B cell (primary cell): Measurements from ENCODE around the gene CD1D. TPM values are rescaled to one million over a fixed set of nuclear protein-coding genes. Genes with fewer than 3 reads are reported as not detected.
"Not testable (repeated sequence)": the region's sequence is repeated elsewhere in the genome, so short reads cannot be mapped to it uniquely, and the experiment has no call there.

Experiments used
- ATAC-seq: fragments of 200-7000 bp; cut with Tn5 transposase; one replicate; pipeline ENCODE4 v1.10.0; 2021; ENCODE audit warnings: low read depth, mild to moderate bottlenecking, moderate number of reproducible peaks, moderate library complexity
- CTCF ChIA-PET: fragments of 350-600 bp; sonication (Branson Sonifier 250); formaldehyde crosslinking; loops from one replicate; lab custom pipeline; 2021; ENCODE audit warnings: antibody characterized with exemption, inconsistent platforms; lab: Charles Lee
- POLR2A ChIA-PET: fragments of 350-600 bp; sonication (Branson Sonifier 250); formaldehyde crosslinking; loops from one replicate; lab custom pipeline; 2021; ENCODE audit warnings: antibody characterized with exemption; lab: Charles Lee
- DNase-seq: peaks from one replicate; pipeline ENCODE4 v3.0.0; 2013
- H2AFZ ChIP-seq: 2 replicates; pipeline ENCODE4 v1.6.1; 2012; ENCODE audit warnings: mild to moderate bottlenecking, low read depth, low read length; ENCODE audit not compliant: insufficient read depth, poor library complexity, severe bottlenecking
- H3K27ac ChIP-seq, 2 donors: 1 replicate in 1 of 2; 2 replicates in 1 of 2; pipeline ENCODE4 v1.5.1; 2012 to 2013; ENCODE audit warnings: low read length in 2 of 2, mild to moderate bottlenecking in 2 of 2, moderate library complexity in 1 of 2
- H3K27me3 ChIP-seq, 4 experiments: fragments of 200-600 bp in 1 of 4; sonication (generic) in 1 of 4; replicated peaks in 1 of 4; 1 replicate in 2 of 4; 2 replicates in 2 of 4; pipeline versions ENCODE4 v1.6.1 to v1.7.0; 2013 to 2016; ENCODE audit warnings: low read length in 3 of 4, mild to moderate bottlenecking in 2 of 4, mixed read lengths in 1 of 4, moderate library complexity in 1 of 4; ENCODE audit not compliant: insufficient read depth in 4 of 4, control insufficient read depth in 3 of 4; ENCODE audit errors: control extremely low read depth in 1 of 4
- H3K36me3 ChIP-seq, 2 experiments: replicated peaks in 1 of 2; 1 replicate in 1 of 2; 2 replicates in 1 of 2; pipeline versions ENCODE4 v1.6.1 to v1.7.1; 2013; ENCODE audit warnings: low read length in 1 of 2; ENCODE audit not compliant: insufficient read depth in 2 of 2, control insufficient read depth in 1 of 2; ENCODE audit errors: control extremely low read depth in 1 of 2, extremely low read depth in 1 of 2
- H3K4me1 ChIP-seq, 2 donors: fragments of 200-600 bp in 1 of 2; sonication (generic) in 1 of 2; 1 replicate in 1 of 2; 2 replicates in 1 of 2; pipeline versions ENCODE4 v1.5.1 to v1.6.1; 2013 to 2017; ENCODE audit warnings: low read length in 2 of 2; ENCODE audit not compliant: control insufficient read depth in 2 of 2, insufficient read depth in 2 of 2
- H3K4me2 ChIP-seq: replicated peaks from 2 replicates; pipeline ENCODE3; 2012; ENCODE audit warnings: mild to moderate bottlenecking, low read depth, low read length; ENCODE audit not compliant: poor library complexity, severe bottlenecking
- H3K4me3 ChIP-seq, 5 experiments: fragments of 200-600 bp in 1 of 5; sonication (generic) in 1 of 5; 1 replicate in 3 of 5; 2 replicates in 2 of 5; pipeline versions ENCODE4 v1.5.1 to v1.7.0; 2011 to 2016; ENCODE audit warnings: low read length in 4 of 5, mild to moderate bottlenecking in 4 of 5, low read depth in 2 of 5, control low read depth in 1 of 5, moderate library complexity in 1 of 5; ENCODE audit not compliant: insufficient read depth in 1 of 5; ENCODE audit errors: control extremely low read depth in 1 of 5, extremely low read depth in 1 of 5
- H3K79me2 ChIP-seq: fragments of 200-600 bp; sonication (generic); one replicate; pipeline ENCODE4 v1.6.0; 2016; ENCODE audit warnings: low read length; ENCODE audit not compliant: control insufficient read depth, insufficient read depth
- H3K9ac ChIP-seq: fragments of 200-600 bp; sonication (generic); 2 replicates; pipeline ENCODE4 v1.6.1; 2017; ENCODE audit warnings: mild to moderate bottlenecking, low read length, moderate library complexity
- H3K9me3 ChIP-seq, 3 donors: one replicate each; pipeline versions ENCODE4 v1.6.1 to v1.7.1; 2013; ENCODE audit warnings: low read length in 2 of 3; ENCODE audit not compliant: control insufficient read depth in 2 of 3, insufficient read depth in 1 of 3; ENCODE audit errors: control extremely low read depth in 1 of 3
- H4K20me1 ChIP-seq: 2 replicates; pipeline ENCODE4 v1.6.0; 2012; ENCODE audit warnings: mild to moderate bottlenecking, low read length; ENCODE audit not compliant: insufficient read depth, control insufficient read depth, poor library complexity, severe bottlenecking
- H3K27ac Mint-ChIP-seq: one replicate; pipeline ENCODE4 v1.8.0; 2021; ENCODE audit warnings: mixed read lengths
- H3K27me3 Mint-ChIP-seq: one replicate; pipeline ENCODE4 v1.8.0; 2021; ENCODE audit warnings: mixed read lengths
- H3K4me1 Mint-ChIP-seq: one replicate; pipeline ENCODE4 v1.8.0; 2021; ENCODE audit warnings: mixed read lengths
- H3K4me3 Mint-ChIP-seq: one replicate; pipeline ENCODE4 v1.8.0; 2021; ENCODE audit warnings: mixed read lengths
- H3K9me3 Mint-ChIP-seq: one replicate; pipeline ENCODE4 v1.8.0; 2022; ENCODE audit warnings: mixed read lengths; ENCODE audit not compliant: insufficient read depth
- CTCF ChIP-seq: fragments of 200-600 bp; IDR thresholded peaks from one replicate; pipeline ENCODE4 v1.8.0; 2022; ENCODE audit warnings: antibody characterized with exemption, mild to moderate bottlenecking
- EZH2 ChIP-seq: IDR thresholded peaks from 2 replicates; pipeline ENCODE4 v1.6.1; 2012; ENCODE audit warnings: borderline replicate concordance, low read depth, mild to moderate bottlenecking, moderate library complexity, low read length; ENCODE audit not compliant: insufficient read depth, poor library complexity, severe bottlenecking
- WGBS: methylation state at CpG from one replicate; pipeline ENCODE4 v1.1.5; 2013; ENCODE audit warnings: missing lambda C conversion rate; ENCODE audit not compliant: insufficient coverage; 5-methylcytosine and 5-hydroxymethylcytosine counted together
- intact Hi-C: fragments of 100-400 bp; cut with micrococcal nuclease; formaldehyde crosslinking; loops from one replicate; pipeline ENCODE4 v1.10.0; 2022
- polyA plus RNA-seq: library from polyadenylated mRNA; depleted of rRNA; stranded (reverse); fragments of >200 nt; gene quantifications from 2 replicates; pipeline ENCODE4 v1.2.3, GENCODE V29; 2012
- total RNA-seq, 2 donors: library from RNA; stranded (reverse); fragments of 120-200 nt in 1 of 2; gene quantifications; 1 replicate in 1 of 2; 2 replicates in 1 of 2; pipeline versions ENCODE4 v1.2.3 to v1.2.4, GENCODE V29; 2013 to 2022

Gene CD1D
- total and polyA plus RNA-seq, 2 donors (not counting 1 experiment from before 2014, with no cell fraction given), result 5.9 to 23.6 TPM

- H3K9me3 ChIP-seq, result peaks cover 0 to 13% (median 1%) of the 10 kb centered on the region in 3 donors
- Mint-ChIP-seq H3K27me3 (no peaks in the 10 kb centered on the region), H3K4me3 (no peak overlapping the region), H3K27ac (no peak overlapping the region), H3K4me1 (no peaks in the 10 kb centered on the region), H3K9me3 (no peaks in the 10 kb centered on the region)
- no peak overlapping the region for H2AFZ ChIP-seq
- POLR2A ChIA-PET, result no interaction called here
- no peak for ATAC-seq
- H3K4me1 ChIP-seq, result no peaks in the 10 kb centered on the region
- no peak overlapping the region for H3K27ac ChIP-seq
- no peaks in the 10 kb centered on the region for H3K79me2 ChIP-seq
- WGBS, result 87% methylated on average over 10 of the region's 10 CpGs
- intact Hi-C loops, result no loop called here
- CTCF ChIA-PET, result interaction anchor here (0.5 to 1.4 kb wide), 2 partner anchors 88 to 138 kb away, joined by 3 to 4 read pairs; no protein-coding TSS in a partner anchor
- TF ChIP-seq CTCF (no peak), EZH2 (no peak)
- no peaks in the 10 kb centered on the region for H4K20me1 ChIP-seq
- no peaks in the 10 kb centered on the region for H3K36me3 ChIP-seq
- no peak overlapping the region for H3K4me3 ChIP-seq
- H3K27me3 ChIP-seq, result no peaks in the 10 kb centered on the region
- no peak overlapping the region for H3K9ac ChIP-seq
- H3K4me2 ChIP-seq, result no peak overlapping the region
- DNase-seq, result no peak
These were observed 31.6 kb downstream of the CD1D start for GRCh38 chr1:158212320-158212719.

- H2AFZ ChIP-seq, H3K9me3 Mint-ChIP-seq, ATAC-seq, H3K4me2 ChIP-seq, H3K4me3 ChIP-seq, H3K9ac ChIP-seq, H3K27ac ChIP-seq, intact Hi-C loops, POLR2A ChIA-PET, H3K27ac Mint-ChIP-seq, CTCF ChIA-PET, H3K27me3 Mint-ChIP-seq, H4K20me1 ChIP-seq, H3K4me1 ChIP-seq, DNase-seq, H3K4me1 Mint-ChIP-seq, H3K4me3 Mint-ChIP-seq, H3K36me3 ChIP-seq, H3K79me2 ChIP-seq, H3K27me3 ChIP-seq: not testable (repeated sequence)
- H3K9me3 ChIP-seq, result peaks cover 0 to 20% (median 10%) of the 10 kb centered on the region in 3 donors
These were observed 42.8 kb downstream of the CD1D start for GRCh38 chr1:158223445-158223844.
